Activated CD8-positive, alpha-beta memory T cell treated with anti-CD3 and anti-CD28 coated beads, Interleukin-2, amount 50 U/mL, for 4 hours (primary cell): Measurements from ENCODE around the gene CLK3.
A peak's percentile ranks its signal among the peaks of the same experiment; 100 is the strongest.
"Not testable (repeated sequence)": the region's sequence is repeated elsewhere in the genome, so short reads cannot be mapped to it uniquely, and the experiment has no call there.

Source experiments
- DNase-seq: peaks from one replicate; pipeline ENCODE4 v3.0.0-alpha.2; 2020

CLK3 gene

GRCh38 chr15:74621936-74622335, 6.3 kb downstream of the CLK3 start:
- DNase-seq, result no peak

DNA sequence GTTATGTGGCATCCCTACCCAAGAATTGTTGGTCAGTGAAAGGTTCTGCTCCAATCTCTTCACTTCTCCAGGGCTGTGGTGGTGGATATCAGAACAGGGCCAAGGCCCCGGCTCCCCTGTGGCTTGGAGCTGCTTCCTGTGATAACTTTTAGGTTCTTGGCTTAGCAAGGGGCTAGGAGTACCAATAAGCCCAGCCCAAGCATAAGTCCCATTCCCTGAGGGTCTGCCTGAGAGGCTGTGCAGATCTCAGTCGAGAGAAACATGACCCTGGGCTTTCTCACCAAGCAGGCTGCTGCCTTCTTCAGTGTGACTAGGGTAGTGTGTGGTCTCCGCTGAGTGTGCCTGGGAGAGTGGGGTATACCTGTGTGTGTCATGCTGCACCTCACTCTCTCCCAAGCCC, 7.1 kb downstream of the CLK3 start:
- no peak for DNase-seq

- no peak for DNase-seq
Measured at GRCh38 chr15:74624020-74624602, 8.5 kb downstream of the CLK3 start.

DNA sequence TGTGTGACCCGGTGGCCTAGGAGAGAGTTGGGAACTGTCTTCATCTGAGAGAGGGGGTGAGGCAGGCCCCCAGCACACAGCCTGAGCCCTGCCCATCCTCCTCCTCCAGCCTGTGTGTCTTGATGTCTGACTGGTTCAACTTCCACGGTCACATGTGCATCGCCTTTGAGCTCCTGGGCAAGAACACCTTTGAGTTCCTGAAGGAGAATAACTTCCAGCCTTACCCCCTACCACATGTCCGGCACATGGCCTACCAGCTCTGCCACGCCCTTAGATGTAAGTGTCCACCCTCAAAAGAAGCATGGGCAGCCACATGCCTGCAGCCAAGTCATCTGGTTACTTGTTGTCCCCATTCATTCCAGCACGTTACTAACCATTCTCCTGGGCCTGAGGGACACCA, 10.1 kb downstream of the CLK3 start:
- no peak for DNase-seq

DNA sequence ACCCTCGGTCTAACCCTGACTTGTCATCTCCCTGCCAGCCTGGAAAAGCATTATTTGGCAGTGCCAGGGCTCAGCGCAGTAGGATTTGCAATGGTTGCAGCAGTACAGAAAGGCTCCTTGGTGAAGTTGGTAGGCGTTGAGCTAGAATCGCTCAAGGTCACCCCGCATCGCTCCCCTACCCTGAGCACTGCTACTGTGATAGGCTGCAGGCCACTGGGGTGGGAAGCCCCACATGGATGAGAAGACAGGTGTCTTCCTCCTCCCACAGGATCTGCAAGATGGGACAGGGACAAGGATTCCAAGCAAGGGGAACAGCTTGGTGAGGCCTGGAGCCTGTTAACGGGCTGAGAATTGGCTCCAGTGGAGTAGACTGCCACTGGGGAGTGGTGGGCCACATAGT, 10.7 kb downstream of the CLK3 start:
- DNase-seq, result no peak

DNA sequence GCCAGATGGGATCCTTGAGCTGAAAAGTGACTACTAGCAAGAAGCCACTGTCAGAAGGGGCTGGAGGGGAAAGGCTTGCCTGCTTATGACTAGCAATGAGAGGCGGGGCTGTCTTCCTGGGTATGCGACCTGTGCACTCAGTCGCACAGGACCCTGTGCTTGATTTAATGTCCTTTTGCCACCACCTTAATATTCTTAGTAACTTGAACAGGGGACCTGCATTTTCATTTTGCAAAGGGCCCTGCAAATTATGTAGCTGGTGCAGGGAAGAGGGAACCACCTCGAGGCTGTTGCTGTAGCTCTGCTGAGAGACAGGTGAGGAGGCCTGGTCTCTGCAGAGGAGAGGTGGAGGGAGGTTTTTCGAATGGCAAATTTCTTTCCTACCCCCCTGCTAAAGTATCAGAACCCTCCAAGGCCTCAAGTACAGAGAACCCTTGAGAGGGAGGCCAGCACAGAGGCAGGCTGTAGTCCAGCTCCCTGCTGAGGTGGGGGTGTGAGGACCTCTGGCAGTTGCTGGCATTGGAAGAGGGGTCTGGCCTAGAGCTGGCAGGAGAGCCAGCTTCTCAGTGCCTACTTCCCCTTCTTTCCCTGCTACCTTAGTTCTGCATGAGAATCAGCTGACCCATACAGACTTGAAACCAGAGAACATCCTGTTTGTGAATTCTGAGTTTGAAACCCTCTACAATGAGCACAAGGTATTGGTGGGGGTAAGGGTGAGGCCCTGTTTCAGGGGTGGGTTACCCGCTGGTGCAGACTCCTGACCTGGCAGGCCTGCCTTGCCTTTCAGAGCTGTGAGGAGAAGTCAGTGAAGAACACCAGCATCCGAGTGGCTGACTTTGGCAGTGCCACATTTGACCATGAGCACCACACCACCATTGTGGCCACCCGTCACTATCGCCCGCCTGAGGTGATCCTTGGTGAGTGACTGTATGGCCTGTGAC, 11.4 kb downstream of the CLK3 start:
- no peak for DNase-seq

GRCh38 chr15:74627766-74628165, 12.1 kb downstream of the CLK3 start:
- DNase-seq, result no peak

DNA sequence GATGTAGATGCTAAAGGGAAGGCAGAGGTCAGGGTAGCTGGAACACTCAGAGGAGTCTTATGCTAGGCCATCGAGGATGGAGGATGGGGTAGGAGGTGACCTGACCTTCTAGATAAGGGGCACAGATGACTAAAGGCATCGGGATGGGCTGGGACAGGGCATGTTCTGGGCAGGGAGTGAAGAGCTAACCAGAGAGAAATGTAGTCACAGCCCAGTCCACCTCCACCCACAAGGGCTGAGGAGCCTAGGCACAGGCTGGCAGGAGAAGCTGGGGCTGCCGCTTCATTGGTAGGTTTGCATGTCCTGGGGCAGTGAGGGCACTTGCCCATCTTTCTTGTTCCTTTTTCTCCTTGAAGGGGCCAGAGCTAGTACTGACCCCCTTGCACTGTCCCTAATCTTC, 12.6 kb downstream of the CLK3 start:
- DNase-seq, result no peak

DNA sequence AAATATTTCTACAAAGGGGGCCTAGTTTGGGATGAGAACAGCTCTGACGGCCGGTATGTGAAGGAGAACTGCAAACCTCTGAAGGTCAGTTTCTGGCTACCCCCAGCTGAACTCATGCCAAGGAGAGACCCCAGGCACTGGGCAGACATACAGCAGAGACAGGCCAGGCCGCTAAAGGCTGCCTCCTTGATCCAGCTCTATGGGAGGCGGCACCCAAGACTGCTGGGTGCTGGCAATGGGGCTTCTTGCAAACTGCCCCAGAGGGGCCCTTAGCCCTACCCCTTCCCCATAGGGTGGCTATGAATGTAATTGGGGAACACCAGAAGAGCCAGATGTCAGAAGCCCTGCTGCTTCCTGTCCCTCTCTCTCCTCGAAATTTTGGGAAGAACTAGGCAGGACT, 13.3 kb downstream of the CLK3 start:
- DNase-seq, result no peak

DNA sequence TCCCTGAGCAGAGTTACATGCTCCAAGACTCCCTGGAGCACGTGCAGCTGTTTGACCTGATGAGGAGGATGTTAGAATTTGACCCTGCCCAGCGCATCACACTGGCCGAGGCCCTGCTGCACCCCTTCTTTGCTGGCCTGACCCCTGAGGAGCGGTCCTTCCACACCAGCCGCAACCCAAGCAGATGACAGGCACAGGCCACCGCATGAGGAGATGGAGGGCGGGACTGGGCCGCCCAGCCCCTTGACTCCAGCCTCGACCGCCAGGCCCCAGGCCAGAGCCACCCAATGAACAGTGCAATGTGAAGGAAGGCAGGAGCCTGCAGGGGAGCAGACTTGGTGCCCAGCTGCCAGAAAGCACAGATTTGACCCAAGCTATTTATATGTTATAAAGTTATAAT, 14.1 kb downstream of the CLK3 start:
- not testable (repeated sequence) for DNase-seq

DNA sequence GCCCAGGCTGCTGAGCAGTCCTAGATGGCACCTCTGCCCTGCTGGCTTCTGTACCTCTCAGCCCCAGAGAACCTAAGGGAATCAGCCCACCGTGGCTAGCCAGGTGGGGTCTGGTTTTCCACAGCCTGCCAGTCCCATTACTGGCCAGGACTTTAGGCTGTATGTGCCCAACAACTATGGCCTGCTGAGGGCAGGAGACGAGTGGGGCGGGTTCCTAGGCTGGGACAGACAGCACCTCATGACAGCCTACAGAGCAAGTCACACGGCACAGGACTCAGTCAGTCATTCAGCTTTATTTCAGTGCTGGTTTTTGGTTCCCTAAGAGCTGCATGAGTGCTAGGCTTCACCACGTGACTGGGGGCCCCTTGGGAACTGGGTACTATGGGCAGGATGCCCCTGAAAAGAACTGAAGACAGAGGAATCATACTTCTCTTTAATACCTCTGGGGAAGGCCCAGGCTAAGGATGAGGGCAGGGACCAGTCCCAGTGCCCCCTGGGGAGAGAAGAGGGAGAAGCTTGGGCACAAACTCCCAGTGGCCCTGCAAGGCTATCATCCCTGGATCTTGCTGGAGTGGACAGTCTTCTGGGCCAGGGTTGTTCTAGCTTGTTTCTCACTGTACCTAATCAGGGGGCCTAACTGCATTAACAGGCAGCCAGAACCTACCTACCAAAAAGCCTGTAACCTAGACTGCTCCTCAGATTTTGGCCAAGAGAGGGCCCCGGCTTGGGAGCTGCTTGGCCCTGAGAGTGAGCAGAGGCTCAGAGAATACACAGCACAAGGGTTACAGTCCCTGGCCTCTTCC, 14.8 kb downstream of the CLK3 start:
- DNase-seq, result no peak

GRCh38 chr15:74631087-74631385, 15.4 kb downstream of the CLK3 start:
- DNase-seq, result no peak

DNA sequence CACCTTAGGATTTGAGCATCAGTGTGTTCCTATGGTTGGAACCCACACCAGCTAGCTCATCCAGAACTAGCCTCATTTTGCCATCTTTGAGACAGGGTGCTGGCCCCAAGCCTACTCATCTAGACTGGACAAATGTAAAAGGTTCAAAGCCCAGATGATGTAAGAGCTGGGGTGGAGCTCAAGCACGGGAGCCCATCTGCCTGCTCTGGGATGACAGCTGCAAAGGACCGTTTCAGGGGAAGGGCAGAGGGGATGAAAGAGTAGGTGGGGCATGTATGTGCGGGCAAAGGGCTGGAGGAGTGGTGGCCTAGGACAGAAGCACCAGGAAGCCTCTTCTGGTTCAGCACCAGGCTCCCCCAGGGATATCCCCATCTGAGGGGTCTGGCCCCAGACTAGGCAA, 15.8 kb downstream of the CLK3 start:
- DNase-seq, result no peak

DNA sequence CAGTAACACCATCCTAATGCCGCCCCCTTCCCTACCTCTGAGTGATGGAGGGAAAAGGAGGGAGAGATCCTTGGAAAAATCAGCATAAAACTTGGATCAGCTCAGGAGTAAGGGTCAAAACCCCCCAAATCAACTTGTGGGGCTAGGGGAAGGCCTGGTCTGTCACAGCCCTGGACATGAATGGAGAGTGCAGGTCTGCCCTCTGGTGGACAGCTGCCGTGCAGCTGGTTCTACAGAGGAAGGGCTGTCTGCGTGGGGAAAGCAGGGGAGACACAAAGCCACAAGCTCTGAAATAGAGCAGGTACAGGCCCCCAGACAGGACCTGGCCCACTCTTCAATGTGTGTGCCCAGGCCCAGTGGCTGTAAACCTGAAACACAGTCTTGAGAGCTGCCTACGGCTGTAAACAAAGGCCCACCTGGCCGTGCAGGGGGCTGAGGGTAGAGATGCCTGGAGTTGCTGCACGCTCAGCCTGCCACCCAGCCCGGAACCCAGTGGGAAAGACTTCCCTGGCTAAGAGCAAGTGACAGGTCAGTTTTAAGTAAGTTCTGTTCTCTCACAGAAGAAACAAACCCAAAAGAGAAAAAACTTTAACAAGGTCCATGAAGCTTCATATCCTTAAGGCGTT, 16.4 kb downstream of the CLK3 start:
- peak; percentile 63 for DNase-seq

GRCh38 chr15:74632601-74633000, 17.0 kb downstream of the CLK3 start:
- DNase-seq, result no peak

DNA sequence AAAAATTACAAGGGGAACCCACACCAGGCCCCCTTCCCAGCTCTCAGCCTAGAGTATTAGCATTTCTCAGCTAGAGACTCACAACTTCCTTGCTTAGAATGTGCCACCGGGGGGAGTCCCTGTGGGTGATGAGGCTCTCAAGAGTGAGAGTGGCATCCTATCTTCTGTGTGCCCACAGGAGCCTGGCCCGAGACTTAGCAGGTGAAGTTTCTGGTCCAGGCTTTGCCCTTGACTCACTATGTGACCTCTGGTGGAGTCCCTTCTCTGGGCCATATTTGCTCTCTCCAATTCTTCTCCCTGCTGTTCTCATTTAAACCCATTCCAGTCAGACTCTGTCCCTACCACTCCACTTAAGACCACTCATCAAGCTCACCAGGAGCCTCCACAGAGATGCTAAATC, 18.1 kb downstream of the CLK3 start:
- no peak for DNase-seq

DNA sequence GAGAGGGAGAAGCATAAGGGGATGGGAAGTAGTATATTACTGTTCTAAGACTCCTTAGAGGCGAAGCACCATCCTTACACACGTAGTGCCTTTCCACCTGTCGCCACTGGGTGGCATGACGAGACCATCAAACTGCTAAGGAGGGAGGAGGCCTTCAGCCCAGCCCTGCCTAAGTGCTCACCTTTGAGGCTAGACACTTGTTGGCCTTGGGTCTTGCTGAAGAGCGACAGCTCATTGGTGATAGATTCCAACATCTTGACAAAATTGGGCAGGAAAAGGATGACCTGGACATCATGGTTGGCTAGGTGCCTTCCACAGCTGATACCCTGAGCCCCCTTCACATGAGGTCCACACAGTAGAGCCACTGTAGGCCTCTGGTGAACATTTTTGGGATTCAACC, 19.6 kb downstream of the CLK3 start:
- peak; percentile 71 for DNase-seq

GRCh38 chr15:74636984-74637383, 21.3 kb downstream of the CLK3 start:
- DNase-seq, result no peak

DNA sequence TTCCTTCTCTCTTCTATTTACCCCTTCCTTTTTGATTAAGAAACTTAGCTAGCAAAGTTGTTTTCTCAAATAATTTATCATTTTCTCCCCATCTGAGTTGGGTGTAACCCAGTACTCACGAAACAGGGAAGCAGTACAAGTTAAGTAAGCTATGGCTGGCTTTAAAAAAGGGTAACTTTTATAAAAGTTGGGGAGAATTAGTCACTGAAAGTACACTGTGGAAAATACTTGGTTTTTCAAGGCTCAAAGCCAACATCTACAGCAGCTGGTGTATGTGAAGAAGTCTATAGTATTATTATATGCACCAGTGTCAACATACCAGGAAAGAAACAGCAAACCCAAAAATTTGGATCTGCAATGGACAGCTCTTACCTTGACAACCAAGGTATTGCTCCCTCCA, 25.5 kb downstream of the CLK3 start:
- no peak for DNase-seq

DNA sequence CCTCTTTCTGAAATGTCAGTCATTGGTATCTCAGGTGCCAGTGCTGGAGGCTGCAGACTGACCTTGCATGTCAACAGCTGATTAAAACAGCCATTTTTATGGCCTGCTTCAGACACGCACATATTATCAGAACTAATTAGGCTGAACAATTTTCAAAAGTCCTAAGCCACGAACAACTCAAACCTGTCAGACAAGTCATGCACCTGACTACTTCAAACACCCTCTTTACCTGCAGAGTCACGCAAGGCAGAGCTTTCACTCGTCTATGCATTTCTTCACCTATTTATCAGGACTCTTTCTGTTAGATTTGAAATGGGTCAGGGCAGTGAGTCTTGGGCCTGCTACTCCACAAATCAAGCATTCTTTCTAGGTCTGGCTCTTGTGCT, 26.7 kb downstream of the CLK3 start:
- no peak for DNase-seq

DNA sequence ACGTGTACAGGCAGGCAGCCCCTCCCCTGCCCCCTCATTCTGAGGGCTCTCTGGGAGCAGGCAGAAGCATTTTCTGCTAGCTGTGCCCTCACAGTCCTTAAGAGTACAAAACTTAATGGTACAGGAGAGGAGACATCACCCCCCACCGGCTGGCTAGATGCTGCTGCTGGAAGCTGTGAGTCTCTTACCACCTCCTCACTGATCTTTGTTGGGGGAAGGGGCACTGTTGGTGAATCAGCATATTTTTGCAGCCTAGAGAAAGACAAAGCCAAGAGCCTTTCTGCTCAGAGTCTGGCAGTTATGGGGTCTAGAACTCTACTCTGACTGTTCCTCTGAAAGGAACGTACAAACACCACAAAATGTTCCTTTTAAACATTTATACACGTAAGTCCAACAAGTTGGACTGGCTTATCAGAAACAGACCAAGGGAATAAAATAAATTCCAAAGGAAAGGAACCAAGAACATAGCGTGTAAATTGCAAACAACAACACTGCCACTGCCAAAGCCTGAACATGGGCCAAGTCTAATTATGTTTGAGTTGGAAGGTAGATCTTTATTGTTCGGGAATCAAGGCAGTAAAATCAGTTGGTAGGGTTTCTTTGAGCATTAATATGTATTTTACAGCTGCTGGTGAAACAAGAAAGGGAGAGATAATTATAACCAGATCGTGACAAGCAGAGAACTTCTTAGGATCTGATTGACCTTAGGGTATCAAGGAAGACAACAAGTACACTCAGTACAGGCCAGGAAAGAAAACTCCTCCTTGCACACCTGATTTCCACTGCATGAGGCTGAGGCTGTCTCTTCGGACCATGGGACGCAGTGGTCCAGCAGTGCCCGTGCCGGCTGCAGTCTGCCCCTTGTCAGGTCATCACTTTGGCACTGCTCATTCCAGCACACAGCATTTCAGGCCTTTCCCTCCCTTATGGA, 27.4 kb downstream of the CLK3 start:
- DNase-seq, result no peak

DNA sequence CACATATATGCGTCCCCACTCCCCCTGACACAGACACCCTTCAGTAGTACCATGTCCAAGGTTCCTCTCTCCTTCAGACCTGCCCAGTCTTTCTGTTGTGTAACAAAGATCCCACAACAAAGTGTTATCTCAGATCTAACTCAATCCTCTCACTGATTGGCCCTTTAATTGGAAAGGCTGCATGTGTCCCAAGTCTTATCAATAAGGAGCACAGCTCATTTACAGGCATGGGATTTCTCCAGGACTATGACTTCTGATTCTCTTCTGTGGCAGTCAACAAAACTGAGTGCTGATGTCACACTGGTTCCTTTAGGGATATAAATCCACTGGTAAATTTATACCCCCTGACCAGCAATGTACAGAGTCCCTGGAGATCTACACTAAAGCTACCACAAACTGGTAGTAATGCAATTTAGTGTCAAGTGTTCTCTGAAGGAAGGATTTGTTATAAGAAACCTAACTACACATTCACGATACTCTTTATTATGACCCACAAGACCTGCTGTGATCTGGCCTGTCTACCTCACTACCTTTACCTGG, 28.1 kb downstream of the CLK3 start:
- no peak for DNase-seq
